Epithelial cell of proximal tubule (primary cell): ENCODE results near the gene CHPT1. TPM values are rescaled to one million over a fixed set of nuclear protein-coding genes. Genes with fewer than 3 reads are reported as not detected.
"Not testable (repeated sequence)": the region's sequence is repeated elsewhere in the genome, so short reads cannot be mapped to it uniquely, and the experiment has no call there.

Source experiments
- DNase-seq: peaks from one replicate; pipeline ENCODE4 v3.0.0-alpha.2; 2011; ENCODE audit warnings: low read depth
- H3K4me3 ChIP-seq: 2 replicates; pipeline ENCODE4 v1.5.1; 2011; ENCODE audit warnings: low read depth, mild to moderate bottlenecking, low read length
- CTCF ChIP-seq: conservative IDR thresholded peaks from 2 replicates; pipeline ENCODE4 v1.5.1; 2012; ENCODE audit warnings: low read depth, mild to moderate bottlenecking, low read length
- total RNA-seq: library from RNA; depleted of rRNA; stranded (reverse); fragments of >200 nt; gene quantifications from 2 replicates; pipeline ENCODE4 v1.2.3, GENCODE V29; 2015

The CHPT1 gene
- total RNA-seq, 1 donor from 2014 or later: 17.6 TPM

GRCh38 chr12:101680647-101681046 is 16.8 kb upstream of the CHPT1 start:
- DNase-seq: no peak

GRCh38 chr12:101681627-101682026 is 15.8 kb upstream of the CHPT1 start:
- not testable (repeated sequence) for H3K4me3 ChIP-seq

More at GRCh38 chr12:101680647-101681046, 16.8 kb upstream of the CHPT1 start:
- no peak overlapping the region for H3K4me3 ChIP-seq
- no peak for TF ChIP-seq CTCF

GRCh38 chr12:101685092-101685491 is 12.3 kb upstream of the CHPT1 start:
- no peak for TF ChIP-seq CTCF
- H3K4me3 ChIP-seq: no peak overlapping the region
- no peak for DNase-seq

More at GRCh38 chr12:101681627-101682026, 15.8 kb upstream of the CHPT1 start:
- not testable (repeated sequence) for DNase-seq

- TF ChIP-seq CTCF: no peak
Observed at GRCh38 chr12:101686176-101686575, 11.3 kb upstream of the CHPT1 start.

GRCh38 chr12:101690544-101691098 is 6.8 kb upstream of the CHPT1 start:
- no peak for DNase-seq
- H3K4me3 ChIP-seq: no peak overlapping the region
- TF ChIP-seq CTCF: no peak

More at GRCh38 chr12:101686176-101686575, 11.3 kb upstream of the CHPT1 start:
- no peak overlapping the region for H3K4me3 ChIP-seq
- no peak for DNase-seq

- no peak for TF ChIP-seq CTCF
- no peak overlapping the region for H3K4me3 ChIP-seq
- DNase-seq: no peak
Observed at GRCh38 chr12:101691503-101692096, 5.8 kb upstream of the CHPT1 start.

GRCh38 chr12:101694297-101694848 is 3.1 kb upstream of the CHPT1 start:
- TF ChIP-seq CTCF: no peak
- DNase-seq: no peak
- no peak overlapping the region for H3K4me3 ChIP-seq
